Stimulated activated CD4-positive, alpha-beta T cell treated with anti-CD3 and anti-CD28 coated beads, Interleukin-4, amount 100 ng/mL, for 1 hour (primary cell): ENCODE results near the gene AMIGO3.
A peak's percentile ranks its signal among the peaks of the same experiment; 100 is the strongest.
"Not testable (repeated sequence)": the region's sequence is repeated elsewhere in the genome, so short reads cannot be mapped to it uniquely, and the experiment has no call there.

Source experiments
- DNase-seq: peaks from one replicate; pipeline ENCODE4 v3.0.0-alpha.2; 2020

The AMIGO3 gene

GRCh38 chr3:49686769-49687423 is 32.6 kb downstream of the AMIGO3 start:
- DNase-seq = peak; percentile 41

- DNase-seq = peak; percentile 39
Observed at GRCh38 chr3:49686346-49686745, 33.1 kb downstream of the AMIGO3 start.

DNA sequence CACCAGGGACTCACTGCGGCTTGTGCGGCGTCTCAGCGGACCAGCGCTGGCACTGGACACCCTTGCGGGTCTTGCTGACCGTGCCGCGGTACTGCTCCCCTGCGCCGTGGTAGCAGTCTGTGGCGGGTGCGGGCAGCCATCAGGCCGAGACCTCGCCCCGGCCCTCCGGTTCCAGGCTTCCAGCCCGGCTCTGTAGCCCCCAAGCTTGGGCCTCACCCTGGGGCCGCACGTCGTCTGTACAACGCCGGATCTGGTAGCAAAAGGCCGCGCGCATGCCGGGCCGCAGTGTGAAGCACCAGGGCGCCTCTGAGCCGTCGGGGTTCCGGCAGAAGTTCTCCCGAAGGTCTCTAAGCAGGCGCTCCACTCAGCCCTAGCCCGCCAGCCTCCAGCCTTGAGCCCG is 33.6 kb downstream of the AMIGO3 start:
- DNase-seq = peak; percentile 18

DNA sequence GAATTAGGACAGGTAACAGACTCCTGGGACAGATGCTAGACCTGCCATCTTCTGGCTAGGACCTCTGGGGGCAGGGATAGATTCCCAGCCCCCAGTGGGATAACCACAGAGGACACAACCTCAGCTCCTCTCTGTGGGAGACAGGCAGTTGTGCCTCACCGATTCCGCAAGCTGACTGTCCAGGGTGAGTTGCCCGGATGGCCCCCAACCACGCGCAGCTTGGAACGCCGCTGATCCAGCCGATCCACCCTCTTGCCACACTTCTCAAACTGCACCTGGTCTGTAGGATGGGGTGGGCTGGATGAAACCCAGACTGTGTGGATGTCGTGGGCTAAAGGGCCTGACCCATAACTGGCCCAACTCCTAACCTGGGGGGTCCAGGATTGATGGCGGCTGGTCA is 34.4 kb downstream of the AMIGO3 start:
- not testable (repeated sequence) for DNase-seq

- not testable (repeated sequence) for DNase-seq
Observed at GRCh38 chr3:49684453-49684852, 35.0 kb downstream of the AMIGO3 start.

DNA sequence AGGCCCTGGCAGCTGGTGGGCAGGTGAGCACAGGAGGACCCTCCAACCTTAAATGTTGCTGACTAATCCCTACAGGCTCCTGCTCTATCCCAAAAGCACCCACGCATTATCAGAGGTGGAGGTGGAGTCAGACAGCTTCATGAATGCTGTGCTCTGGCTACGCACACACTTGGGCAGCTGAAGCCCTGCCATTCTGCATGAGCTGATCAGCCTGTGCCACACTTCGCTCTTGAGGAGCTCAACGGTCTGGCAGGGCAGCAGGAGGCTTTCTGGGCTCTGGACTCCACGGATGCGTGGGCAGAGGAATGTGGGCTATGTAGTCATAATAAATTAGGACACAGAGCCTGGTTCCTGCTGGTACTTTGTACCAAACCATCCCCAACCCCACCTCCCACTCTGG is 36.3 kb downstream of the AMIGO3 start:
- DNase-seq = no peak

GRCh38 chr3:49681543-49681942 is 37.9 kb downstream of the AMIGO3 start:
- DNase-seq = no peak

GRCh38 chr3:49681232-49681522 is 38.3 kb downstream of the AMIGO3 start:
- no peak for DNase-seq

- no peak for DNase-seq
Observed at GRCh38 chr3:49680493-49681231, 38.8 kb downstream of the AMIGO3 start.

DNA sequence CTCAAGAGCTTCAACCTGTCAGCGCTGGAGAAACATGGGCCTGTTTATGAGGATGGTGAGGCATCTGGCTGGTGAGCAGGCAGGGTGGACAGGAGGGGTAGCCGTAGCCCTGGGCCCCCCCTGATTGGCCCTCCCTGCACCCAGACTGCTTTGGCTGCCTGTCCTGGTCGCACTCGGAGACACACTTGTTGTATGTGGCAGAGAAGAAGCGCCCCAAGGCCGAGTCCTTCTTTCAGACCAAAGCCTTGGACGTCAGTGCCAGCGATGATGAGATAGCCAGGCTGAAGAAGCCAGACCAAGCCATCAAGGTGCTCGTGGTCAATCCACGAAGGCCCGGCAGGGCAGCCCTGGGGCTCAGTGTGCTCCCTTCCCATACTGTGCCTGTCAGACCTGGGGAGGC is 43.6 kb downstream of the AMIGO3 start:
- DNase-seq = no peak

GRCh38 chr3:49674497-49674983 is 44.9 kb downstream of the AMIGO3 start:
- DNase-seq = peak; percentile 38

- DNase-seq = peak; percentile 98
Observed at GRCh38 chr3:49673715-49674496, 45.6 kb downstream of the AMIGO3 start, which contains the start of gene APEH. APEH (plus strand) TSS chr3:49674351; CDS start chr3:49674402, 51 bp downstream.

GRCh38 chr3:49673121-49673714 is 46.3 kb downstream of the AMIGO3 start:
- DNase-seq = no peak

DNA sequence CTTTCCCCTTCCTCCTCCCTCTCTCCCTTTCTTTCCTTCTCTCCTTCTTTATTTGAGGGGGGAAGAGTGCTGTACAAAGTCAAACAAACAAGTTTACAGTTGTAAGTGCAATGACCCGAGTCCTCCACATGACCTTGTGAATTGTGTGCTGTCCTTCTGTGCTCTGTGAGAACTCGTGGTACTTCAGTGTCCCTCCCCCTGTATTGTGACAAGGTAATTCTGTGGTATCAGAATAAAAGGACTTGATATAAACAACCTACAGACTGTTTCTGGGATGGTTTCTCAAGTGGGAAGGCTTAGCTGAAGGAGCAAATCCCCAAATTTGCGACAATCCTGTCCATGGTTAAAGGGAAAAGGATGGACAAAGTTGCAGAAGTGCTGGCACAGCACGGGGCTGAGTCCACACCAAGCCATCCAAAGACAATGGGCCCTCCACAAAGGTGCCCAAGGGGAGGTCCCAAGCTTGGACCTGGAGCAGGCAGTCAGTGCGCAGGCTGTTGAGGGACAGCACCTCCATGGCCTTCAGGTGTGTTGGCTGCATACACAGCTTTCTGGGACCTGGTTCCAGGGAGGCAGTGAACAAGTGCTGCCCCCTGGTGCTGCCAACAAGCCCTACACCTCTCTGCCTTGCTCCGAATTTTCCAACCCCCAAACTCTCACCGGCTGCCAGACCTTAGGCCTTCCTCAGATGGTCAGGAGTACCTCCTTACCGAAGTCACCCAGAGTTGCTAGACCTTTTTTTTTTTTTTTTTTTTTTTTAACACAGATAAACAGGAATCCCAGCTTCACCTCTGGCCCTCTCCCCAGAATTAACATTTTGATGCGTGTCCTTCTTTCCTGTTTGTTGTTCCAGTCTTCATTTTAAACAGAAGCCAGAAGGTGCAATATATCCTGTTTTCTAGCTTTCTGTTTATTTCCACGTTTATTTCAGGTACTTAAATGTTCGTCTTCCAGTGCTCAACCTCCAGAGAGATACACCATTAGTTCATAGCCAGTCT is 47.9 kb downstream of the AMIGO3 start:
- DNase-seq = peak; percentile 74

DNA sequence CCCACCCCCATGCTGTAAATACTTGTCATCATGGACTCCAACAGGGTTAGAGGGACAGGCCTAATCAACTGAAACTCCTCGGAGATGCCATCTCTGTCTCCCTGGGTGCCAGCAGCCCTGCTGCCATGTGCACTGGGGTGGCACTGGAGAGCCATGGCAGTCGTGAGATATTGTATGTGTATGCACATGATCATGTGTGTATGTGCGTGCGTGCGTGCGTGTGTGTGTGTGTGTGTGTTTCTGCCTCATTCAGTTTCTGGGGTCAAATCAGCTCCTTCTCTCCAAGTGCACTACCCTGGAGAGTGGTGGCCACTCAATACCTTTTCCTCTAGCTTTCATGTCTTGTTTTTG is 48.6 kb downstream of the AMIGO3 start:
- DNase-seq = no peak

- DNase-seq = no peak
Observed at GRCh38 chr3:49669352-49669751, 50.1 kb downstream of the AMIGO3 start.

GRCh38 chr3:49668861-49669260 is 50.6 kb downstream of the AMIGO3 start:
- no peak for DNase-seq

DNA sequence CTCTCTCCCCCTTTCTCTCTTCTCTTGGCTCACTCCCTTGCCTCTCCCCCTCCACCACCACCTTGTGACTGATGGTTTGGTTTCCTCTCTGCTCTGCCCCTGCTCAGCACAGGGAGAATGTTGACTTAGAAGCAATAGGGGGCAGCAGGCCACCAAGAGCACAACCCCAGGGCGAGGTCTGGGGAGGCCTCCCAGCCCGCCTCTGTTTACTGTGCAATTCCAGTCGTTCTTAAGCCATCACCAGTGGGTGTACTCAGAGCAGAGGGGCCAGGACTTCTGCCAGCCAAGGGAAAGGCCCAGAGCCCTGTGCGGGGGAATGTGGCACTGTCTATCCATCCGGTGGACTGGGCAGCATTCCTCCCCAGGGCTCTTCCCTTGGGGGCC is 51.1 kb downstream of the AMIGO3 start:
- no peak for DNase-seq

GRCh38 chr3:49667701-49668413 is 51.6 kb downstream of the AMIGO3 start:
- DNase-seq = no peak
